ENCODE measurements around the gene SIM1.

DNA sequence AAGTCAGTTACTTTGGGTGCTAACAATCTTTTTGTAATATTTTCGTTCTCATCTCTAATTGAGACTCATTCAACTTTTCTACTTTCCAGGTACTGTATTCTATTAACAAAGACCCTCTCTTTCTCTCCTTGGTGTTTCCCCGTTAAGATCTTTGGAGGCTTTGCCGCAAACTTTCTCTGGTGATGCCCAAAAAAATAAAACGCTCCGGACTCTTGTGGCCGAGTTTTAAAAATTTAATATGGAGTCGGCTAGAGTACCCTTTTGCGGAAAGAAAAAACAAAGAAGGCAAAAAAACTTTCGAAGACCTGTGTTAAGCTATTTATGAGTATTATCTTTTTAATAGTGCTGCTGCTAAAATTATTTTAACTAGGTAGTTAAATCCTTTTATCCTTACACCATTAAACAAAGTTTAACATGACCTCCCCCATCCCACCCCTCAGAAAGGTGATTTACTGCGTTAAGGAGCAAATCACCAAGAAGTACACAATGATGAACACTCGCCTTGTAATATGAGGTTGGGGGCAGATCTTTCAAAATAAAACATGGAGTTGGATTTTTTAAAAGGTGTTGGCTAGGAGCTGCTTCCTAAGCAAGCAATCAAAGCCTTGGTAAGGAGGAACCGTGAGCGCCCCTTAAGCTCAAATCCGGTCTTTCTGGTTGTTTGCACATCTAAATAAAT is 10.0 kb downstream of the SIM1 start:
- TF ChIP-seq, protein P1, sequence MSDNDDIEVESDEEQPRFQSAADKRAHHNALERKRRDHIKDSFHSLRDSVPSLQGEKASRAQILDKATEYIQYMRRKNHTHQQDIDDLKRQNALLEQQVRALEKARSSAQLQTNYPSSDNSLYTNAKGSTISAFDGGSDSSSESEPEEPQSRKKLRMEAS (IDR thresholded peaks at IDR 0.05), result no peak
- no peak for TF ChIP-seq ZBTB7A (IDR thresholded peaks at IDR 0.05; ENCODE audit: low read depth)
- TF ChIP-seq CEBPB (IDR thresholded peaks at IDR 0.05), result no peak
- no peak for TF ChIP-seq TAF1 (IDR thresholded peaks at IDR 0.05; ENCODE audit: low read depth)
- TF ChIP-seq EGR1 (IDR thresholded peaks at IDR 0.05), result no peak
- no peak for TF ChIP-seq TEAD4 (IDR thresholded peaks at IDR 0.05)
- TF ChIP-seq, protein P2, sequence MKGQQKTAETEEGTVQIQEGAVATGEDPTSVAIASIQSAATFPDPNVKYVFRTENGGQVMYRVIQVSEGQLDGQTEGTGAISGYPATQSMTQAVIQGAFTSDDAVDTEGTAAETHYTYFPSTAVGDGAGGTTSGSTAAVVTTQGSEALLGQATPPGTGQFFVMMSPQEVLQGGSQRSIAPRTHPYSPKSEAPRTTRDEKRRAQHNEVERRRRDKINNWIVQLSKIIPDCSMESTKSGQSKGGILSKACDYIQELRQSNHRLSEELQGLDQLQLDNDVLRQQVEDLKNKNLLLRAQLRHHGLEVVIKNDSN (IDR thresholded peaks at IDR 0.05), result no peak
- TF ChIP-seq YY1 (IDR thresholded peaks at IDR 0.05; ENCODE audit: low read depth), result no peak
- TF ChIP-seq RAD21 (IDR thresholded peaks at IDR 0.05; ENCODE audit: low read depth), result no peak
- TF ChIP-seq, protein P3, sequence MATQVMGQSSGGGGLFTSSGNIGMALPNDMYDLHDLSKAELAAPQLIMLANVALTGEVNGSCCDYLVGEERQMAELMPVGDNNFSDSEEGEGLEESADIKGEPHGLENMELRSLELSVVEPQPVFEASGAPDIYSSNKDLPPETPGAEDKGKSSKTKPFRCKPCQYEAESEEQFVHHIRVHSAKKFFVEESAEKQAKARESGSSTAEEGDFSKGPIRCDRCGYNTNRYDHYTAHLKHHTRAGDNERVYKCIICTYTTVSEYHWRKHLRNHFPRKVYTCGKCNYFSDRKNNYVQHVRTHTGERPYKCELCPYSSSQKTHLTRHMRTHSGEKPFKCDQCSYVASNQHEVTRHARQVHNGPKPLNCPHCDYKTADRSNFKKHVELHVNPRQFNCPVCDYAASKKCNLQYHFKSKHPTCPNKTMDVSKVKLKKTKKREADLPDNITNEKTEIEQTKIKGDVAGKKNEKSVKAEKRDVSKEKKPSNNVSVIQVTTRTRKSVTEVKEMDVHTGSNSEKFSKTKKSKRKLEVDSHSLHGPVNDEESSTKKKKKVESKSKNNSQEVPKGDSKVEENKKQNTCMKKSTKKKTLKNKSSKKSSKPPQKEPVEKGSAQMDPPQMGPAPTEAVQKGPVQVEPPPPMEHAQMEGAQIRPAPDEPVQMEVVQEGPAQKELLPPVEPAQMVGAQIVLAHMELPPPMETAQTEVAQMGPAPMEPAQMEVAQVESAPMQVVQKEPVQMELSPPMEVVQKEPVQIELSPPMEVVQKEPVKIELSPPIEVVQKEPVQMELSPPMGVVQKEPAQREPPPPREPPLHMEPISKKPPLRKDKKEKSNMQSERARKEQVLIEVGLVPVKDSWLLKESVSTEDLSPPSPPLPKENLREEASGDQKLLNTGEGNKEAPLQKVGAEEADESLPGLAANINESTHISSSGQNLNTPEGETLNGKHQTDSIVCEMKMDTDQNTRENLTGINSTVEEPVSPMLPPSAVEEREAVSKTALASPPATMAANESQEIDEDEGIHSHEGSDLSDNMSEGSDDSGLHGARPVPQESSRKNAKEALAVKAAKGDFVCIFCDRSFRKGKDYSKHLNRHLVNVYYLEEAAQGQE (IDR thresholded peaks at IDR 0.05; ENCODE audit: low read depth), result no peak
- TF ChIP-seq TCF12 (IDR thresholded peaks at IDR 0.05; ENCODE audit: low read depth), result no peak
- TF ChIP-seq NFIC (IDR thresholded peaks at IDR 0.05), result no peak
